ENCODE results near the gene AP3B2.

AP3B2 gene

GRCh38 chr15:82742134-82742533 lies 32.5 kb upstream of the AP3B2 start:
- H3K27ac ChIP-seq (replicated peaks) = no peak overlapping the region
- DNase-seq (ENCODE audit: low read depth in 1 of 2, low spot score in 1 of 2) = no peak
- H3K27me3 ChIP-seq (ENCODE audit: insufficient read depth, poor library complexity, severe bottlenecking) = no peaks in the 10 kb centered on the region
- TF ChIP-seq REST (IDR thresholded peaks at IDR 0.05; ENCODE audit: insufficient replicate concordance, low read depth) = no peak
- TF ChIP-seq GABPA (IDR thresholded peaks at IDR 0.05; ENCODE audit: low read depth) = no peak
- TF ChIP-seq CTCF (IDR thresholded peaks at IDR 0.05; ENCODE audit: insufficient read depth, low read length) = no peak
- no peak for TF ChIP-seq POLR2AphosphoS5 (IDR thresholded peaks at IDR 0.05; ENCODE audit: low read depth)
- TF ChIP-seq SPI1 (IDR thresholded peaks at IDR 0.05; ENCODE audit: borderline replicate concordance, low read depth) = no peak
- no peak overlapping the region for H3K4me3 ChIP-seq (replicated peaks; ENCODE audit: insufficient read depth, low read length)

GRCh38 chr15:82739086-82739485 lies 29.4 kb upstream of the AP3B2 start:
- Histone ChIP-seq H3K27me3 (ENCODE audit: insufficient read depth, poor library complexity, severe bottlenecking) (no peaks in the 10 kb centered on the region), H3K4me3 (replicated peaks; ENCODE audit: insufficient read depth, low read length) (no peak overlapping the region), H3K27ac (replicated peaks) (no peak overlapping the region)
- TF ChIP-seq SPI1 (IDR thresholded peaks at IDR 0.05; ENCODE audit: borderline replicate concordance, low read depth) = no peak
- TF ChIP-seq REST (IDR thresholded peaks at IDR 0.05; ENCODE audit: insufficient replicate concordance, low read depth) = no peak
- TF ChIP-seq GABPA (IDR thresholded peaks at IDR 0.05; ENCODE audit: low read depth) = no peak
- TF ChIP-seq CTCF (IDR thresholded peaks at IDR 0.05; ENCODE audit: insufficient read depth, low read length) = no peak
- TF ChIP-seq POLR2AphosphoS5 (IDR thresholded peaks at IDR 0.05; ENCODE audit: low read depth) = no peak
- DNase-seq (ENCODE audit: low read depth in 1 of 2, low spot score in 1 of 2) = no peak

- H3K4me3 ChIP-seq (replicated peaks; ENCODE audit: insufficient read depth, low read length) = no peak overlapping the region
- no peak overlapping the region for H3K27ac ChIP-seq (replicated peaks)
- DNase-seq (ENCODE audit: low read depth in 1 of 2, low spot score in 1 of 2) = no peak
- TF ChIP-seq REST (IDR thresholded peaks at IDR 0.05; ENCODE audit: insufficient replicate concordance, low read depth) (no peak), SPI1 (IDR thresholded peaks at IDR 0.05; ENCODE audit: borderline replicate concordance, low read depth) (no peak), GABPA (IDR thresholded peaks at IDR 0.05; ENCODE audit: low read depth) (no peak), POLR2AphosphoS5 (IDR thresholded peaks at IDR 0.05; ENCODE audit: low read depth) (no peak), CTCF (IDR thresholded peaks at IDR 0.05; ENCODE audit: insufficient read depth, low read length) (no peak)
- H3K27me3 ChIP-seq (ENCODE audit: insufficient read depth, poor library complexity, severe bottlenecking) = no peaks in the 10 kb centered on the region
Measured at GRCh38 chr15:82737975-82738374, 28.3 kb upstream of the AP3B2 start.

All from HL-60 (cell line).